Measurements from ENCODE around the gene ZDHHC16. TPM values are rescaled to one million over a fixed set of nuclear protein-coding genes. Genes with fewer than 3 reads are reported as not detected.

The ZDHHC16 gene
- total and polyA plus RNA-seq, 9 donors, result 17.8 to 34.7 (median 26.2) TPM

DNA sequence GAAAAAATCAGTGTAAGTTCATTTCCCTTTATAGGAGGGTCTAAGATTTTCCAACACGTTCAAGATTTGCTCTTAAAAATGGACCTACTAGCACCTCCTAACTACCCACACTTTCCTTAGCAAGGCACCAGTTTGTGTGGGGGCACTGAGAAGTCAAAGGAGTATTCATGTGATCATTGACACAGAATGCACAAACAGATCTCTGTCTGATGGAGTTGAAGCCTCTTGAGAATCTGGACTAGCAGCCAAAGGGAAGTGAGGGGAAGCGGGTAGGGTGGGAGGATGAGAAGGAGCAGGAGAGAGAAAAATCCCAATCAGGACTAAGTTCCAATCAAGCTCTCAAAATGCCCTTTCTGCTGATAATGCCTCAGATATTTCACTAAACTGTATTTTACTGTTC is 48.2 kb downstream of the ZDHHC16 start:
- Histone ChIP-seq H3K27ac (no peak overlapping the region), H3K9me3 (no peaks in the 10 kb centered on the region)
- TF ChIP-seq POLR2A (IDR thresholded peaks at IDR 0.05) (no peak), EP300 (IDR thresholded peaks at IDR 0.05) (no peak), CTCF (IDR thresholded peaks at IDR 0.05) (no peak)

DNA sequence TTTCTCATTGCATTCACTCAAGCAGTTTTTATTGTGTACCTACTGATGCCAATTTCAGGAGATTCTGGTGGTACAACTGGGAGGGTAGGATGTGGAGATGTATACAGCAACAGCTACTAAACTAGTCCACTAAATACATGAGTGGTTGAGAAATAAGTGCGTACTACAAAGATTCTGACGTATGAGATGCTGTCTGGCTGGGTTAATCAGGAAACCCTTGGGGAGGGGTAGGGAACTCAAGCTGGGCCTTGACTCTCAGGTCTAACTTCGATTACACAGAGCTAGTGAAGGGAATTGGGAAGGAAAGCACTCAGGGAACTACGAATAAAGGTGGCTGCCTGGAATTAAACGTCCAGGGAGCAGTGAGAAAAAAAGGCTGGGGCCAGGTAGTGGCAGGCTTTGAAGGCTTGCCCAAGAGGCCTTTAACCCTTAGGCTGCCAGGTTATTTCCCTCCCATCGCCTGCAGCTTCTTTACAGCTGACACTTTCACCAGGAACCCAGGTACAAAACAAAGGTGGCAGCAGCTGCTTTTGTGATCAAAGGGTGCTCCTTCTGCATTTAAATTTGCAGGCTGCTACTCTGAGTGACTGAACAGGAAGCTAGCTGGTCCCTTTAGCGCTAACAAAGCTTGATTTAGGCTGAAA is 49.0 kb downstream of the ZDHHC16 start:
- DNase-seq, result no peak

More for the DNA sequence above, 48.2 kb downstream of the ZDHHC16 start:
- H3K27me3 ChIP-seq, result no peaks in the 10 kb centered on the region
- H3K4me3 ChIP-seq, result no peak overlapping the region
- DNase-seq, result no peak
- 29 to 50% (median 38%) methylated on average over 2 of the region's 2 CpGs for WGBS, 3 donors
- peaks cover 6% of the 10 kb centered on the region for H3K4me1 ChIP-seq (ENCODE audit: insufficient read depth)
- intact Hi-C loops (cut with DNase I), result loop anchor here in 1 of 4 donors (10.0 kb wide), 1 partner anchor 51 kb away; no protein-coding TSS in a partner anchor
- no peaks in the 10 kb centered on the region for H3K36me3 ChIP-seq

DNA sequence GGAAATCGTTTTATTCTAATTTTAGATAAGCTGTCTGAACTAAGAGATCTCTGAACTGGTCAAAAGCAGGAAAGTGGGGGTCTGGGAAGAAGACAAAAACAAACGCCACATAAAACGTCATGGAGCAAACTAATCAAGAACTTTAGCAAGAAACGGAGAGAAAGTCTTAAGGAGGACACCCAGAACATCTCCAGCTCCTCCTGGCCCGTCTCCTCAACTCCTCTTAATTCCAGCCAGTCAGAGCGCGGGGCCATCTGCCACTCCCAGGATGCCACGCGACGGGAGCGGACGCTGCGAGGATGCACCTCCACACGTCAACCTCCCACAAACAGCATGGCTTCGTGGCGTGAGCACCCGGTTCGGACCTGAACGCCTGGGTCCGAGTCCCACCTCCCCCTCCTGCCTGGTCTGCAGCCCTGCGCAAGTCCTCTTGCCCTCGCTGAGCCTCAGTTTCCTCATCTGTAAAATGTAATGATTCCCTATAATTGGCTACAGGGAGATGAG is 51.6 kb downstream of the ZDHHC16 start:
- Histone ChIP-seq H3K4me3 (peak overlapping the region; percentile 76), H3K27me3 (no peaks in the 10 kb centered on the region), H3K4me1 (ENCODE audit: insufficient read depth) (peaks cover 4% of the 10 kb centered on the region), H3K9me3 (no peaks in the 10 kb centered on the region), H3K27ac (peak overlapping the region in 1 of 2 donors; percentile 84), H3K36me3 (no peaks in the 10 kb centered on the region)
- intact Hi-C loops (cut with DNase I), result loop anchor here in 2 of 4 donors (2.0 to 10.0 kb wide), 2 partner anchors 45 to 47 kb away; no protein-coding TSS in a partner anchor
- DNase-seq, result peak; percentile 69 to 82 (median 77)
- peak; percentile 18 for TF ChIP-seq POLR2A (IDR thresholded peaks at IDR 0.05)
- no peak for TF ChIP-seq CTCF (IDR thresholded peaks at IDR 0.05)
- WGBS, 3 donors, result 0% methylated on average over 22 of the region's 22 CpGs

More for the DNA sequence above, 49.0 kb downstream of the ZDHHC16 start:
- H3K27ac ChIP-seq, result no peak overlapping the region
- H3K27me3 ChIP-seq, result no peaks in the 10 kb centered on the region
- intact Hi-C loops (cut with DNase I), result loop anchor here in 1 of 4 donors (10.0 kb wide), 1 partner anchor 50 kb away; no protein-coding TSS in a partner anchor
- 40 to 42% (median 41%) methylated on average over 7 of the region's 7 CpGs for WGBS, 3 donors
- no peak overlapping the region for H3K4me3 ChIP-seq
- TF ChIP-seq POLR2A (IDR thresholded peaks at IDR 0.05) (no peak), EP300 (IDR thresholded peaks at IDR 0.05) (no peak), CTCF (IDR thresholded peaks at IDR 0.05) (no peak)
- no peaks in the 10 kb centered on the region for H3K9me3 ChIP-seq
- peaks cover 5% of the 10 kb centered on the region for H3K4me1 ChIP-seq (ENCODE audit: insufficient read depth)
- no peaks in the 10 kb centered on the region for H3K36me3 ChIP-seq

DNA sequence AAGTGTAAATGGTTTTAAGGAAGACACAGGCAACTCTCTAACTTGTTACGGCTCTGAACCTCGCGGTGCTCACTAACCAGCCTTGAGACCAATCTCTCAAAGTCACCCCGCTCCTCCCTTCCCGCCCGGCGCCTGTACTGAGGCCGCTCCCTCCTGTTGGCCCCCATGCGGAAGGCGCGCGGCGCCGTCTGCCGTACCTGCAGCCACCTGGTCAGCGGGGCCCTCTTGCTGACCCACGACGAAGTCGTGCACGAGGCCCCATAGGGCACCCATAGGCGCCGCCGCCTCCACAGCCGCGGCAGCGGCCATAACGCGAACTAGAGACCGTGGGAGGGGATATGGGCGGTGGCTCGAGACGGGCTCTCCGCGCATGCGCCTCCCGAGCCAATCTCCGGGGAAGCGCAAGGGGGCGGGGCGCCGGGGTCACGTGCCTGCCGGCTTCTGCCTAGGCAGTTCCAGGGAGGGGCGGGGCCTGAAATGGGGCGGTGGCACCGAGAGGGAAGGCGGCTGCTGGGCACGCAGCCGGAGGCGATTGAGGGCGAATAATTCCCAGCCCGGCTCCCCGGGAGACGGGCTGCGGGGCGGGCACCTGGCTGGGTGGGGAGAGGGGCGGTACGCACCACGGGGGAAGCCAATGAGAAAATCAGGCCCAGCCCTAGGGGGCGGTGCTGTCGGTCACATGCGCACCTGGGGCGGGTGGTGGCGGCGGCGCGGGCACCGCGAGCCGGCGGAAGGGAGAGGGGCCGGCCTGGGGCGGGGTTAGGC is 52.3 kb downstream of the ZDHHC16 start, which contains the start of gene MMS19:
Gene MMS19, minus strand, starts transcription at position 347 of the 765 bp plus-strand sequence. Its CDS starts 38 bp downstream, at position 309.
- peaks cover 4% of the 10 kb centered on the region for H3K4me1 ChIP-seq (ENCODE audit: insufficient read depth)
- no peaks in the 10 kb centered on the region for H3K27me3 ChIP-seq
- peak within 1 kb of the TSS; percentile 76 for H3K4me3 ChIP-seq
- WGBS, 3 donors, result 1% methylated on average over 56 to 73 of the region's 73 CpGs
- peak; percentile 57 for TF ChIP-seq POLR2A (IDR thresholded peaks at IDR 0.05)
- TF ChIP-seq CTCF (IDR thresholded peaks at IDR 0.05), result peak in 1 of 3 donors; percentile 23
- peak; percentile 48 for TF ChIP-seq EP300 (IDR thresholded peaks at IDR 0.05)
- no peaks in the 10 kb centered on the region for H3K9me3 ChIP-seq
- H3K36me3 ChIP-seq, result no peaks in the 10 kb centered on the region
- peak within 1 kb of the TSS; percentile 73 to 84 for H3K27ac ChIP-seq
- DNase-seq, result peak; percentile 100
- intact Hi-C loops (cut with DNase I), result loop anchor here in 2 of 4 donors (2.0 to 10.0 kb wide), 2 partner anchors 45 to 47 kb away; no protein-coding TSS in a partner anchor

Data from ovary (tissue), 9 donors.